Left lobe of liver (tissue), 2 donors: ENCODE data around the gene KLF13. TPM values are rescaled to one million over a fixed set of nuclear protein-coding genes. Genes with fewer than 3 reads are reported as not detected.

Experiments
- ATAC-seq: fragments of 200-7000 bp; cut with Tn5 transposase; one replicate; pipeline ENCODE4 v1.9.1; 2020; ENCODE audit warnings: mild to moderate bottlenecking, moderate library complexity
- DNase-seq: peaks from one replicate; pipeline ENCODE4 v3.0.0-alpha.2; 2020; ENCODE audit warnings: low spot score
- total RNA-seq: library from RNA; stranded (reverse); gene quantifications from one replicate; pipeline ENCODE4 v1.2.1, GENCODE V29; 2021
- donor health status: DM: no; HTN: no; CAD: no; lungs with moderate emphysema.
- donor health status: DM: no; HTN: yes; CAD: no.

The KLF13 gene
- total RNA-seq, 1 donor from 2014 or later: 91.9 TPM

- peak; percentile 45 for DNase-seq
- no peak for ATAC-seq
These were observed 27.9 kb upstream of the KLF13 start for GRCh38 chr15:31298707-31299172.

- peak; percentile 77 for DNase-seq
- peak; percentile 53 for ATAC-seq
These were observed 26.4 kb upstream of the KLF13 start for GRCh38 chr15:31300208-31300661.

- ATAC-seq (no peak), DNase-seq (peak; percentile 41)
These were observed 25.5 kb upstream of the KLF13 start for GRCh38 chr15:31300981-31301672.

GRCh38 chr15:31301673-31301990, 25.0 kb upstream of the KLF13 start:
- ATAC-seq (no peak), DNase-seq (no peak)

GRCh38 chr15:31302029-31302657, 24.5 kb upstream of the KLF13 start:
- DNase-seq (peak; percentile 38), ATAC-seq (no peak)

- ATAC-seq: peak; percentile 77
These were observed 23.6 kb upstream of the KLF13 start for GRCh38 chr15:31302778-31303725.

GRCh38 chr15:31303726-31304648, 22.6 kb upstream of the KLF13 start:
- DNase-seq: peak; percentile 96
- ATAC-seq: peak; percentile 87

More at GRCh38 chr15:31302778-31303725, 23.6 kb upstream of the KLF13 start:
- peak; percentile 79 for DNase-seq

GRCh38 chr15:31304751-31305365, 21.8 kb upstream of the KLF13 start:
- ATAC-seq: no peak
- DNase-seq: peak; percentile 44

- ATAC-seq (no peak), DNase-seq (peak; percentile 39)
These were observed 21.3 kb upstream of the KLF13 start for GRCh38 chr15:31305375-31305774.

- DNase-seq (peak; percentile 45), ATAC-seq (no peak)
These were observed 20.7 kb upstream of the KLF13 start for GRCh38 chr15:31305796-31306425.

GRCh38 chr15:31306426-31307269, 20.0 kb upstream of the KLF13 start:
- DNase-seq (peak; percentile 43), ATAC-seq (no peak)

- DNase-seq (peak; percentile 41), ATAC-seq (no peak)
These were observed 19.1 kb upstream of the KLF13 start for GRCh38 chr15:31307270-31308184.

GRCh38 chr15:31308185-31308639, 18.4 kb upstream of the KLF13 start:
- peak; percentile 35 for DNase-seq
- ATAC-seq: no peak

GRCh38 chr15:31309893-31310606, 16.6 kb upstream of the KLF13 start:
- peak; percentile 26 for DNase-seq

GRCh38 chr15:31311735-31312619, 14.7 kb upstream of the KLF13 start:
- peak; percentile 39 for DNase-seq
- ATAC-seq: no peak

More at GRCh38 chr15:31309893-31310606, 16.6 kb upstream of the KLF13 start:
- ATAC-seq: no peak
